Astrocyte of the spinal cord (primary cell): ENCODE measurements around the gene CACFD1.

ENCODE experiments used
- DNase-seq: peaks from one replicate; pipeline ENCODE4 v3.0.0; 2011; ENCODE audit warnings: low read depth, low spot score
- H3K4me3 ChIP-seq: 2 replicates; pipeline ENCODE4 v1.5.1; 2011; ENCODE audit warnings: low read depth, mild to moderate bottlenecking, low read length, moderate library complexity
- CTCF ChIP-seq: IDR thresholded peaks from 2 replicates; pipeline ENCODE4 v1.5.1; 2012; ENCODE audit warnings: low read depth, mild to moderate bottlenecking, low read length, inconsistent platforms
- in situ Hi-C: cut with HindIII; loops from 2 replicates; pipeline ENCODE4 v1.10.0; 2017; ENCODE audit warnings: low sequenced_read_pairs

Gene CACFD1

DNA sequence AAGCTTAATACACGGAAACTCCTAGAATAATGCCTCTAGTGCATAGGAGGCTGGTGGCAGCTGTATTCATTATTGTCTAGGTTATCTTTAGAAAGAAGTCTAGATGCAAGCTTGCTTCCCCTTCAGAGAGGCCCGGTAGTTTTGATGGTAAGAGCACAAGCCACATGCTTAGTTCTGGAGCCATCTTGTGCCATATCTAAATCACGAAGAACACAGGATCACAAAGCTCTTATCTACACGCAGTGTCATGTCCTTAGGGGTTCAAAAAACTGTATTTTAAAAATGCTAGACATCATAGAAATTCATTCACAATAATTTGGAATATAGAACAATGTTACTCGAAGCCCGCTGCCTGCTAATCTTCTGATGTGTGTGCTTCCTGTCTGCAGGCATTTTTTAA is 6.2 kb downstream of the CACFD1 start:
- no peak for TF ChIP-seq CTCF
- no peak for DNase-seq
- in situ Hi-C loops: no loop called here
- no peak overlapping the region for H3K4me3 ChIP-seq

DNA sequence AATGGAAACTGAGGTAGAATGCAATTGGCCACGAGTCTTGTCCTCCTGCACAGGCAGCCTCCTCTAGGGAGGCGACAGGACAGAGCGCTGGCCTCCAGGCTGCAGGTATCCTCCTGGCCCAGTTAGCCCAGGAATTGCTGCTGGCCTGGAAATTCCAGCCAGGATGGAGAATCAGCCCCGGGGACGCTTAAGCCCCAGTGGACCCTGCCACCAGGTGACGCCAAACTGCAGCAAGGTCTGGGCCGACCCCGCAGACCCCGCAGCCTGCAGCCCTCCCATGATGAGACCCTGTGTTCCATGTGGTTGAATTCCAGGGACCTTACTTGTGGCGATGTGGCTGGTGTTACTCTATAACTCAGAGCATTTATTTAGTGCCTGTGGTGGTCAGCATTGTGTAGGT is 7.3 kb downstream of the CACFD1 start:
- in situ Hi-C loops: no loop called here
- no peak for DNase-seq
- TF ChIP-seq CTCF: no peak
- H3K4me3 ChIP-seq: no peak overlapping the region

DNA sequence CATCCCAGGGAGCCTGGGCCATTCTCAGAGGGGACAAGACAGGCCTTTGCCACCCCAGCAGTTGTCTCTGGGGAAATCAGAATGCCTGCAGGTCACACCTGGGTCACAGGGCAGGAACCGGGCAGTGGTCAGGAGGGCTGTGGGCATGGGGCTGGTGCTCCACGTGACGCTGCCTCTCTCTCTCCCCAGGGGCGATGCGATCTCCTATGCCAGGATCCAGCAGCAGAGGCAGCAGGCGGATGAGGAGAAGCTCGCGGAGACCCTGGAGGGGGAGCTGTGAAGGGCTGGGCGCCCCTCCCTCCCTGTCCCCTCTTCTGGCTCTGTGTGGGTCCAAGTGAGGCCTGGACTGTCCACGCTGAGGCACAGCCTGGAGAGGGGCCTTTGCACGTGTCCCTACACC is 8.6 kb downstream of the CACFD1 start:
- no peak for TF ChIP-seq CTCF
- no peak overlapping the region for H3K4me3 ChIP-seq
- in situ Hi-C loops: no loop called here
- no peak for DNase-seq

DNA sequence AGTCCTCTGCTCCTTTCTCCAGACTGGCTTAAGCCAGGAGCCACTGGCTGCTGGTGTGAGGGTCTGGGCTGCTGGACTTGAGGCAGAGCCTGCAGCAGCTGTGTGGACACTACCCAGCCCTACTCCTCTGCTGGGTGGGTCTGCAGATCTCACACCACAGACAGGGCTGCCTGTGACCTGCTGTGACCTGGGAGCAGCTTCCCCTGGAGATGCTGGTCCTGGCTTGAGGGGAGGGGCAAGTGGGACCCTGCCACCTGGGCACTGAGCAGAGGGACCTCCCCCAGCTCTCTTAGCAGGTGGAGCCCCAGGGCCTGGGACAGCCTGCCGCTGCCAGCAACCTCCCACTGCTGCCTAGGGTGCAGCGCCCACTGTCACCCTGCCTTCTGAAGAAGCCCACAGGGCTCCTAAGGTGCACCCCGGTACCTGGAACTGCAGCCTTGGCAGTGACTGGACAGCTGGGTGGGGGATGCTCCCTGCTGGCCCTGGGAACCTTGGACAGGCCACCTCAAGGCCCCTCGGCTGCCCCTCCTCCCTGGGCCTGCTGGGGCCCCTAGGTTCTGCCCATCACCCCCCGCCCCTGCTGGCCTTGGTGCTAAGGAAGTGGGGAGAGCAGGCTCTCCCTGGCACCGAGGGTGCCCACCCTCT is 9.1 kb downstream of the CACFD1 start:
- in situ Hi-C loops: no loop called here
- TF ChIP-seq CTCF: no peak
- DNase-seq: no peak
- H3K4me3 ChIP-seq: no peak overlapping the region

DNA sequence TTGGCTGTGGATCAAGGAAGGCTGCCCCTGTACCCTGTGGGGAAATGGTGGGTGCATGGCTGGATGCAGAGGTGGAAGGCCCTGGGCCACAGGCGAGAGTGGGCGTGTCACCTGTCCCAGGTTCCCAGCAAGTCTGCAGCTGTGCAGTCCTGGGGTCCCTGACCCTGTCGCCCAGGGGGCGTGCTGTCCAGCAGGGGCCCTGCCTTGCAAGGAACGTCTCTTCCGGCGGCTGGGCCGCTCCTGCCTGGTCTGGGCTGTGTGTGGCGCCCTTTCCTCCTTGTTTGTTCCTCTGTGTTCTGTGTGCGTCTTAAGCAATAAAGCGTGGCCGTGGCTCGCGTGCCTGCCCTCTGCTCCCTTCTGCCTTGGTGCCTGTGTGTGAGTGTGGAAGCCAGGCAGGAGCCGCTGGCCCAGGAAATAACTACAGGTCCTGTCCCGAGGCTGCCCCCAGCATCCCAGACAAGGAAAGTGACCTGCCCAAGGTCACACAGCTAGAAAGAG is 10.7 kb downstream of the CACFD1 start:
- TF ChIP-seq CTCF: no peak
- in situ Hi-C loops: no loop called here
- no peak overlapping the region for H3K4me3 ChIP-seq
- no peak for DNase-seq

DNA sequence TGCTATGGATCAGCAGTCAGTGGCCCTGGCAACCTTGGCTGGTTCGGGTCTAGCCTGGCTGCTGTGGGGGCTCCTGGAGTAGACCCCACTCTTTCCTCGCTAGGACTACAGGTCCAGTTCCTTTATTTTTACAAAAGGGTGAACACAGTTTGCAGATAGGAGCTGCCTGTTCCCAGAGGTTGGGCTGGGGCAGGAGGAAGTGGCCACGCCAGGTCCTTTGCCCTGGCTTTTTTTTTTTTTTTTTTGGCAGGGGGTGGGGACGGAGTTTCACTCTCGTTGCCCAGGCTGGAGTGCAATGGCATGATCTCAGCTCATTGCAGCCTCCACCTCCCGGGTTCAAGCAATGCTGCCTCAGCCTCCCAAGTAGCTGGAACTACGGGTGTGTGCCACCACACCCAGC is 11.2 kb downstream of the CACFD1 start:
- in situ Hi-C loops: no loop called here
- DNase-seq: no peak
- no peak overlapping the region for H3K4me3 ChIP-seq
- TF ChIP-seq CTCF: no peak
